GM12874 (cell line): ENCODE results near the gene COPS2.

Source experiments
- TF ChIP-seq, protein P1 (sequence below): IDR thresholded peaks from 2 replicates; pipeline ENCODE4 v1.5.1; 2011; ENCODE audit warnings: low read depth, mild to moderate bottlenecking, control low read depth, low read length, moderate library complexity; ENCODE audit not compliant: insufficient read depth

Gene COPS2

GRCh38 chr15:49155110-49155833 lies at the start of gene COPS2:
TSS of gene COPS2 (minus strand) at chr15:49155599. CDS start at chr15:49155578, 21 bp downstream.
- TF ChIP-seq, protein P1, sequence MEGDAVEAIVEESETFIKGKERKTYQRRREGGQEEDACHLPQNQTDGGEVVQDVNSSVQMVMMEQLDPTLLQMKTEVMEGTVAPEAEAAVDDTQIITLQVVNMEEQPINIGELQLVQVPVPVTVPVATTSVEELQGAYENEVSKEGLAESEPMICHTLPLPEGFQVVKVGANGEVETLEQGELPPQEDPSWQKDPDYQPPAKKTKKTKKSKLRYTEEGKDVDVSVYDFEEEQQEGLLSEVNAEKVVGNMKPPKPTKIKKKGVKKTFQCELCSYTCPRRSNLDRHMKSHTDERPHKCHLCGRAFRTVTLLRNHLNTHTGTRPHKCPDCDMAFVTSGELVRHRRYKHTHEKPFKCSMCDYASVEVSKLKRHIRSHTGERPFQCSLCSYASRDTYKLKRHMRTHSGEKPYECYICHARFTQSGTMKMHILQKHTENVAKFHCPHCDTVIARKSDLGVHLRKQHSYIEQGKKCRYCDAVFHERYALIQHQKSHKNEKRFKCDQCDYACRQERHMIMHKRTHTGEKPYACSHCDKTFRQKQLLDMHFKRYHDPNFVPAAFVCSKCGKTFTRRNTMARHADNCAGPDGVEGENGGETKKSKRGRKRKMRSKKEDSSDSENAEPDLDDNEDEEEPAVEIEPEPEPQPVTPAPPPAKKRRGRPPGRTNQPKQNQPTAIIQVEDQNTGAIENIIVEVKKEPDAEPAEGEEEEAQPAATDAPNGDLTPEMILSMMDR, result no peak

- TF ChIP-seq, protein P1, result no peak
Observed at GRCh38 chr15:49200347-49200746, 44.9 kb upstream of the COPS2 start.

GRCh38 chr15:49199666-49200065 lies 44.3 kb upstream of the COPS2 start:
- TF ChIP-seq, protein P1, result no peak

DNA sequence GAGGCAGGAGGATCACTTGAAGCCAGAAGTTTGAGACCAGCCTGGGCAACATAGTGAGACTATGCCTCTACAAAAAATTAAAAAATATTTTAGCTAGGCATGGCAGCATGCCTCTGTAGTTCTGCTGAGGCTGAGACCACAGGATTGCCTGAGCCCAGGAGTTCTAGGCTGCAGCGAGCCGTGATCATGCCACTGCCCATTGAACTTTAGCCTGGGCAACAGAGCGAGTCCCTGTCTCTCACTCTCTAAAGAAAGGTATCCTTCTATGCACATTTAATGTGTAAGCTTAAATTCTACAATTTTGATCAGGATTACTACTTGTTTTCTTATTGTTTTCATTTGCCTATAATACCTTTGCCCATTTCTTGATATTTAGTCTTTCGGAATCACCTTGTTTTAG lies 41.5 kb upstream of the COPS2 start:
- TF ChIP-seq, protein P1, result no peak

GRCh38 chr15:49191892-49192291 lies 36.5 kb upstream of the COPS2 start:
- TF ChIP-seq, protein P1, result no peak

GRCh38 chr15:49190586-49190985 lies 35.2 kb upstream of the COPS2 start:
- TF ChIP-seq, protein P1, result no peak

DNA sequence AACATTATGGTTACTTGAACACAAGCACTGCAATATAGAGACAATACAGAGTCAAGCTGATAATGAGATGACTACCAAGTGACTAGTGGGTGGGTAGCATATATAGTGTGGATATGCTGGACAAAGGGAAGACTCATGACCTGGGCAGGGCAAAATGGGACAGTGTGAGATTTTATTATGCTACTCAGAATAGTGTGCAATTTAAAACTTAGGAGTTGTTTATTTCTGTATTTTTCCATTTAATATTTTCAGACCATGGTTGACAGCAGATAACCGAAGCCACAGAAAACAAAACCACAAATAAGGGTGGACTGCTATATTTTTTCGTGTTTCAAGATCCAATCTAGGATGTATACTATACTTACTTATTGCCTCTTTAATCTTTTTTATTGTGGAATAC lies 34.2 kb upstream of the COPS2 start:
- TF ChIP-seq, protein P1, result no peak

DNA sequence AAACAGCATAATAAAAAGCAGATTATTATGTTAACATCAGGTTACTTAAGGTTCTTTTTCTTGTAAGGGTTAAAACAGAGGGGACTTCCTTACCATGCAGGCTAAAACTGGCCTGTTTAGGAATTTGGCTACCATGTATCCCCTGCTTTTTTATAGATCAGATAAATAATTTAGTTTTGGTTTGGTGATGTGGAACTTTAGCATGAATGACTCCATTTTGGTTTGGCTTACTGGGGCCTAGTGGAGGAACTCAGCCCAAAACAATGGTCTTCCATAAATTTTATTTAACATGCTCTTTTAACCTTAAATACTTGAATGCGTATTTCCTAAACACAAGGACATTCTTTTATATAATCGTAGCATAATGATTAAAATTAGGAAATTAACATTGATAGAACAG lies 33.5 kb upstream of the COPS2 start:
- TF ChIP-seq, protein P1, result no peak
